ENCODE data around the gene RAB4A.

DNA sequence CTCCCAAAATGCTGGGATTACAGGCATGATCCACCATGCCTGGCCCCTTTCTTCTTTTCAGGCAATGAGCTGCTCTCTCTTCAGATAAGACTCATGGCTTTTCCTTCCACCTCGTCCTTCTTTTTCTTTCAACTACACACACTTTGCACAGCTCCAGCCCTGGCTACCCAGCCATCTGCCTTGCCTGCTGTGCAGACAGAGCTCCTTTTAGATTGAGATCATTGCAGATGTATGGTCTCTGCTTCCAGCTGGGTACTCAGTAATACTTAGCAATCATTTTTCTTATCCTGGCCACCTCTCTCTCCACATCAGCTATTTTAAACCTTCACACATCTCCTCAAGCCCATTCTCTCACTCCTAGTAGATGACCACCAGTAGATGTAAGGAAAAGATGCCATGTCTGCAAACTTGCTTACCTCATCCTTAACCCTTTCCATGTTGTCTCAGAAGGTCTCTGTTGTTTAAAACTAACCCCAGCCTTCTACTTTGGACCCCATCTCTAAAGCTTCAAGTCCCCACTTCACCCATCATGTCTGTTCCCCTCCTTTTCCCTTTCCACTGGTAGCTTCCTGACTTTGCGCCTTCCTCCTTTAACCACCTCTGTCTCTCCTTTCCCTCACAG lies 7.3 kb downstream of the RAB4A start:
- TF ChIP-seq POLR2A (IDR thresholded peaks at IDR 0.05), result no peak
- TF ChIP-seq, protein P1, sequence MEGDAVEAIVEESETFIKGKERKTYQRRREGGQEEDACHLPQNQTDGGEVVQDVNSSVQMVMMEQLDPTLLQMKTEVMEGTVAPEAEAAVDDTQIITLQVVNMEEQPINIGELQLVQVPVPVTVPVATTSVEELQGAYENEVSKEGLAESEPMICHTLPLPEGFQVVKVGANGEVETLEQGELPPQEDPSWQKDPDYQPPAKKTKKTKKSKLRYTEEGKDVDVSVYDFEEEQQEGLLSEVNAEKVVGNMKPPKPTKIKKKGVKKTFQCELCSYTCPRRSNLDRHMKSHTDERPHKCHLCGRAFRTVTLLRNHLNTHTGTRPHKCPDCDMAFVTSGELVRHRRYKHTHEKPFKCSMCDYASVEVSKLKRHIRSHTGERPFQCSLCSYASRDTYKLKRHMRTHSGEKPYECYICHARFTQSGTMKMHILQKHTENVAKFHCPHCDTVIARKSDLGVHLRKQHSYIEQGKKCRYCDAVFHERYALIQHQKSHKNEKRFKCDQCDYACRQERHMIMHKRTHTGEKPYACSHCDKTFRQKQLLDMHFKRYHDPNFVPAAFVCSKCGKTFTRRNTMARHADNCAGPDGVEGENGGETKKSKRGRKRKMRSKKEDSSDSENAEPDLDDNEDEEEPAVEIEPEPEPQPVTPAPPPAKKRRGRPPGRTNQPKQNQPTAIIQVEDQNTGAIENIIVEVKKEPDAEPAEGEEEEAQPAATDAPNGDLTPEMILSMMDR (IDR thresholded peaks at IDR 0.05), result no peak

All from breast epithelium (tissue), 3 donors.